PC-3 (cell line): ENCODE data around the gene ETS1. TPM values are rescaled to one million over a fixed set of nuclear protein-coding genes. Genes with fewer than 3 reads are reported as not detected.
"Not testable (repeated sequence)": the region's sequence is repeated elsewhere in the genome, so short reads cannot be mapped to it uniquely, and the experiment has no call there.

ENCODE experiments used
- ATAC-seq: fragments of 200-7000 bp; cut with Tn5 transposase; 2 replicates; pipeline ENCODE4 v1.9.1; 2020; ENCODE audit warnings: mild to moderate bottlenecking, moderate library complexity
- BruUV-seq: library from RNA; stranded (reverse); fragments of 400-500 nt; replicated peaks from 2 replicates; lab custom pipeline; 2021; lab: Mats Ljungman, UMichigan
- CTCF ChIA-PET: fragments of 300-600 bp; sonication (Branson Sonifier 250); formaldehyde crosslinking; loops from one replicate; lab custom pipeline; 2022; ENCODE audit warnings: antibody characterized with exemption; lab: Charles Lee
- POLR2A ChIA-PET: fragments of 300-600 bp; sonication (Branson Sonifier 250); formaldehyde crosslinking; loops from one replicate; lab custom pipeline; 2022; ENCODE audit warnings: antibody characterized with exemption; ENCODE audit not compliant: unreplicated experiment; lab: Charles Lee
- DNase-seq: peaks from one replicate; pipeline ENCODE4 v3.0.0-alpha.2; 2015
- H2AFZ ChIP-seq: fragments of 300-600 bp; sonication (generic); 2 replicates; pipeline ENCODE4 v1.6.0; 2016; ENCODE audit warnings: antibody characterized with exemption, low read length
- H3F3A ChIP-seq: fragments of 300-600 bp; sonication (generic); one replicate; pipeline ENCODE4 v1.6.0; 2017; ENCODE audit warnings: antibody characterized with exemption, low read length, control low read depth, mild to moderate bottlenecking; ENCODE audit not compliant: unreplicated experiment
- H3K27ac ChIP-seq: fragments of 300-600 bp; sonication (generic); 2 replicates; pipeline ENCODE4 v1.5.1; 2016; ENCODE audit warnings: mild to moderate bottlenecking, low read length
- H3K27me3 ChIP-seq: fragments of 300-600 bp; sonication (generic); 2 replicates; pipeline ENCODE4 v1.6.1; 2016; ENCODE audit warnings: low read length, mixed read lengths
- H3K36me3 ChIP-seq: fragments of 300-600 bp; sonication (generic); 2 replicates; pipeline ENCODE4 v1.6.1; 2016; ENCODE audit warnings: low read depth, mixed run types, low read length, mixed read lengths
- H3K4me1 ChIP-seq: fragments of 300-600 bp; sonication (generic); 2 replicates; pipeline ENCODE4 v1.5.1; 2016; ENCODE audit warnings: low read length; ENCODE audit not compliant: insufficient read depth
- H3K4me2 ChIP-seq: fragments of 300-600 bp; sonication (generic); 2 replicates; pipeline ENCODE4 v1.6.0; 2016; ENCODE audit warnings: low read length
- H3K4me3 ChIP-seq: fragments of 300-600 bp; sonication (generic); 2 replicates; pipeline ENCODE4 v1.5.1; 2016; ENCODE audit warnings: mild to moderate bottlenecking, low read length, mixed read lengths
- H3K79me2 ChIP-seq: fragments of 300-600 bp; sonication (generic); 2 replicates; pipeline ENCODE4 v1.6.1; 2017; ENCODE audit warnings: low read length, mixed read lengths
- H3K9ac ChIP-seq: fragments of 300-600 bp; sonication (generic); 2 replicates; pipeline ENCODE4 v1.6.0; 2016; ENCODE audit warnings: mild to moderate bottlenecking, low read length
- H3K9me2 ChIP-seq: fragments of 300-600 bp; sonication (generic); replicated peaks from 2 replicates; pipeline ENCODE4 v1.6.1; 2016; ENCODE audit warnings: mixed run types, low read length, mixed read lengths
- H3K9me3 ChIP-seq: fragments of 300-600 bp; sonication (generic); 2 replicates; pipeline ENCODE4 v1.6.1; 2016; ENCODE audit warnings: low read length, mixed read lengths
- H4K20me1 ChIP-seq: fragments of 300-600 bp; sonication (generic); 2 replicates; pipeline ENCODE4 v1.6.1; 2016; ENCODE audit warnings: low read length, mixed read lengths
- CTCF ChIP-seq: fragments of 300-600 bp; sonication (generic); conservative IDR thresholded peaks from 2 replicates; pipeline ENCODE4 v1.5.1; 2017; ENCODE audit warnings: antibody characterized with exemption, low read depth, mild to moderate bottlenecking, low read length
- EZH2 ChIP-seq: fragments of 300-600 bp; sonication (generic); IDR thresholded peaks from one replicate; pipeline ENCODE4 v1.6.1; 2017; ENCODE audit warnings: antibody characterized with exemption, mild to moderate bottlenecking, low read length; ENCODE audit not compliant: unreplicated experiment
- EZH2phosphoT487 ChIP-seq: fragments of 300-600 bp; sonication (generic); IDR thresholded peaks from 2 replicates; pipeline ENCODE4 v1.6.1; 2018; ENCODE audit warnings: mild to moderate bottlenecking, antibody characterized with exemption, low read length, borderline replicate concordance
- intact Hi-C: fragments of 100-400 bp; cut with micrococcal nuclease; formaldehyde crosslinking; loops from 2 replicates; pipeline ENCODE4 v1.9.0; 2023
- total RNA-seq: library from RNA; depleted of rRNA; stranded (reverse); fragments of >200 nt; gene quantifications from 2 replicates; pipeline ENCODE4 v1.2.3, GENCODE V29; 2014

ETS1 gene
- total RNA-seq, 1 experiment from 2014 or later = 52.0 TPM

- POLR2A ChIA-PET = interaction anchor here (0.6 kb wide), 1 partner anchor 12 kb away, joined by 3 read pairs; no protein-coding TSS in a partner anchor
- peak overlapping the region; percentile 74 for H3K9ac ChIP-seq
- no peaks in the 10 kb centered on the region for H3K9me3 ChIP-seq
- intact Hi-C loops = loop anchor here (1.0 to 5.0 kb wide), 6 partner anchors 69 to 277 kb away; no protein-coding TSS in a partner anchor
- TF ChIP-seq EZH2phosphoT487 = no peak
- TF ChIP-seq CTCF = peak; percentile 65
- peak overlapping the region; percentile 91 for H3K27ac ChIP-seq
- H3K4me1 ChIP-seq = peaks cover 31% of the 10 kb centered on the region
- CTCF ChIA-PET = interaction anchor here (1.3 to 1.7 kb wide), 5 partner anchors 113 to 276 kb away, joined by 3 to 8 read pairs (median 5); no protein-coding TSS in a partner anchor
- ATAC-seq = peak; percentile 97
- BruUV-seq = TSS peak; percentile 83
- H3K27me3 ChIP-seq = no peaks in the 10 kb centered on the region
- H3K79me2 ChIP-seq = no peaks in the 10 kb centered on the region
- H3F3A ChIP-seq = peaks cover 4% of the 10 kb centered on the region
- H4K20me1 ChIP-seq = no peaks in the 10 kb centered on the region
- H3K36me3 ChIP-seq = no peaks in the 10 kb centered on the region
- DNase-seq = peak; percentile 100
- H3K4me3 ChIP-seq = peak overlapping the region; percentile 43; the same call in 1 of the 2 replicates
- H3K9me2 ChIP-seq = 0 out of 2 replicates have a peak, but pooled peaks cover 3% of the 10 kb centered on the region
- peak overlapping the region; percentile 47 for H2AFZ ChIP-seq
- peak overlapping the region; percentile 77 for H3K4me2 ChIP-seq
Measured at GRCh38 chr11:128448200-128448886, 139.0 kb downstream of the ETS1 start.

GRCh38 chr11:128447233-128447632 lies 140.1 kb downstream of the ETS1 start:
- H3K79me2 ChIP-seq = no peaks in the 10 kb centered on the region
- H3K9me3 ChIP-seq = no peaks in the 10 kb centered on the region
- POLR2A ChIA-PET = no interaction called here
- no peaks in the 10 kb centered on the region for H4K20me1 ChIP-seq
- 0 out of 2 replicates have a peak, but pooled peaks cover 3% of the 10 kb centered on the region for H3K9me2 ChIP-seq
- H3K4me1 ChIP-seq = peaks cover 23% of the 10 kb centered on the region
- intact Hi-C loops = loop anchor here (5.0 kb wide), 1 partner anchor 70 kb away; no protein-coding TSS in a partner anchor
- DNase-seq = no peak
- no peak for TF ChIP-seq CTCF
- TF ChIP-seq EZH2 = no peak
- TF ChIP-seq EZH2phosphoT487 = no peak
- ATAC-seq = no peak
- CTCF ChIA-PET = no interaction called here
- H3K4me3 ChIP-seq = no peak overlapping the region
- no peak overlapping the region for H3K4me2 ChIP-seq
- H3K9ac ChIP-seq = no peak overlapping the region
- no peaks in the 10 kb centered on the region for H3K27me3 ChIP-seq
- H3K27ac ChIP-seq = 0 out of 2 replicates have a peak overlapping the region, but pooled peaks have one; percentile 91
- H3F3A ChIP-seq = peaks cover 4% of the 10 kb centered on the region
- no TSS peak for BruUV-seq
- H3K36me3 ChIP-seq = no peaks in the 10 kb centered on the region
- no peak overlapping the region for H2AFZ ChIP-seq

- BruUV-seq, H2AFZ ChIP-seq, CTCF ChIA-PET, H3K79me2 ChIP-seq, H3K9ac ChIP-seq, H4K20me1 ChIP-seq, POLR2A ChIA-PET, H3K36me3 ChIP-seq, H3K4me2 ChIP-seq, H3K27me3 ChIP-seq, H3K4me3 ChIP-seq, H3K27ac ChIP-seq, H3F3A ChIP-seq, H3K9me2 ChIP-seq, H3K9me3 ChIP-seq, DNase-seq, ATAC-seq: not testable (repeated sequence)
- H3K4me1 ChIP-seq = peaks cover 23% of the 10 kb centered on the region
- intact Hi-C loops = loop anchor here (5.0 kb wide), 1 partner anchor 71 kb away; no protein-coding TSS in a partner anchor
Measured at GRCh38 chr11:128445921-128446320, 141.4 kb downstream of the ETS1 start.
